MCF 10A (cell line): ENCODE data around the gene KIFC3. TPM values are rescaled to one million over a fixed set of nuclear protein-coding genes. Genes with fewer than 3 reads are reported as not detected.
"Not testable (repeated sequence)": the region's sequence is repeated elsewhere in the genome, so short reads cannot be mapped to it uniquely, and the experiment has no call there.

Experiments
- BruUV-seq: library from RNA; stranded (reverse); fragments of 400-500 nt; replicated peaks from 2 replicates; lab custom pipeline; 2021; lab: Mats Ljungman, UMichigan
- CTCF ChIA-PET: fragments of 300-600 bp; sonication (Branson Sonifier 250); formaldehyde crosslinking; extraction: SDS; loops from one replicate; lab custom pipeline; 2021; ENCODE audit warnings: antibody characterized with exemption, inconsistent platforms; lab: Yijun Ruan, JAX
- POLR2A ChIA-PET: fragments of 300-600, 350-650 bp; sonication (Branson Sonifier 250); formaldehyde crosslinking; extraction: SDS; loops from one replicate; lab custom pipeline; 2020; ENCODE audit warnings: antibody characterized with exemption, inconsistent platforms; lab: Yijun Ruan, JAX
- DNase-seq: peaks from one replicate; pipeline ENCODE4 v3.0.0-alpha.2; 2018; ENCODE audit not compliant: unreplicated experiment
- H3K27ac Mint-ChIP-seq: one replicate; pipeline ENCODE4 v1.8.0; 2022; ENCODE audit warnings: mild to moderate bottlenecking, low read depth, mixed read lengths; ENCODE audit not compliant: unreplicated experiment
- H3K27me3 Mint-ChIP-seq: one replicate; pipeline ENCODE4 v1.8.0; 2022; ENCODE audit warnings: mixed read lengths; ENCODE audit not compliant: insufficient read depth, unreplicated experiment
- H3K36me3 Mint-ChIP-seq: one replicate; pipeline ENCODE4 v1.8.0; 2022; ENCODE audit warnings: mild to moderate bottlenecking, moderate library complexity, mixed read lengths; ENCODE audit not compliant: insufficient read depth, unreplicated experiment
- H3K4me1 Mint-ChIP-seq: one replicate; pipeline ENCODE4 v1.8.0; 2022; ENCODE audit warnings: mixed read lengths; ENCODE audit not compliant: insufficient read depth, unreplicated experiment
- H3K4me3 Mint-ChIP-seq: one replicate; pipeline ENCODE4 v1.8.0; 2022; ENCODE audit warnings: mild to moderate bottlenecking, moderate library complexity, mixed read lengths; ENCODE audit not compliant: unreplicated experiment
- H3K9me3 Mint-ChIP-seq: one replicate; pipeline ENCODE4 v1.8.0; 2022; ENCODE audit warnings: mixed read lengths; ENCODE audit not compliant: unreplicated experiment
- CTCF ChIP-seq: fragments of 200-600 bp; IDR thresholded peaks from one replicate; pipeline ENCODE4 v1.8.0; 2022; ENCODE audit warnings: antibody characterized with exemption, mild to moderate bottlenecking; ENCODE audit not compliant: unreplicated experiment
- intact Hi-C: fragments of 100-400 bp; cut with micrococcal nuclease; formaldehyde crosslinking; loops from 2 replicates; pipeline ENCODE4 v1.14.1; 2022
- total RNA-seq: library from RNA; stranded (reverse); gene quantifications from 2 replicates; pipeline ENCODE4 v1.2.3, GENCODE V29; 2022

KIFC3 gene
- total RNA-seq, 1 experiment from 2014 or later, result 120 TPM

DNA sequence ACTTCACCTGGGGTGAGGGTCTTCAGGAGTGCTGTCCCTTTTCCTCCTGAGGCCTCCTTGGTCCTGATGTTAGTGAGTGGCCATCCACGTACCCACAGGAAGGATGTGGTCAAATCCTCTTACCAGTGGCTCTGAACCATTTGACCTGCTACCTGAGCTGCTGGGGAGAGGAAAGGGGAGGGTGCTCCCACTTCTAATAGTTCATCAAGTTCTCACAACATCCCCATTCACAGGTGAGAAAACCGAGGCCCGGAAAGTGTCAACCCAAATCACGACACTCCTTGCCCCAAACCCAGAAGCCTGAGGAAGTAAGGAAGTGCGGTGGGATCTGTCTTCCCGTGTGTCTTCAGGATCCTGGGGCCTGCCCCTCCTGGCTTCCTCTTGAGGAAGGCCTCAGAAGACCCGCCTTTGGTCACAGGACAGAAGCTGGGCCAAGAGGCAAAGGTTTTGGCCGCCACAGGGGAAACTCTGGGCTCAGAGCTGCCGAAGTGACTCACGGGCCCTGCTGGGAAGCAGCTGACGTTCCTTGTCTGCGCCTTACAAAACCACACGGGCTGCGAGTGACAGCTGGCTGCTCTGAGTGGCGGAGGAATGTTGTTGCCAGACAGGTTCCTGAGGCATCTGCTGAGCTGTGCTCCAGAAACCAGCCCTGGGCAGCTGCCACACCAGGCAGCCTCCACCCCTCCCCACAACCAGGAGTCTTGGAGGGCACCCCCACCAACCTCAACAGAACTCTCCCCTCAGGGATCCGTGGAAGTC, 13.9 kb upstream of the KIFC3 start:
- H3K36me3 Mint-ChIP-seq, result no peaks in the 10 kb centered on the region
- TF ChIP-seq CTCF, result no peak
- peak overlapping the region; percentile 87 for H3K27ac Mint-ChIP-seq
- no peaks in the 10 kb centered on the region for H3K27me3 Mint-ChIP-seq
- no peak overlapping the region for H3K4me3 Mint-ChIP-seq
- peak; percentile 94 for DNase-seq
- peaks cover 18% of the 10 kb centered on the region for H3K4me1 Mint-ChIP-seq
- H3K9me3 Mint-ChIP-seq, result no peaks in the 10 kb centered on the region
- no TSS peak for BruUV-seq
- ChIA-PET POLR2A (interaction anchor here (0.5 to 2.7 kb wide), 9 partner anchors 8 to 80 kb away, joined by 3 to 17 read pairs (median 3); partner anchors contain the start of gene KIFC3), CTCF (interaction anchor here (0.8 to 2.7 kb wide), 5 partner anchors 11 to 77 kb away, joined by 3 to 15 read pairs (median 3); partner anchors contain the start of gene KIFC3)
- intact Hi-C loops, result no loop called here

DNA sequence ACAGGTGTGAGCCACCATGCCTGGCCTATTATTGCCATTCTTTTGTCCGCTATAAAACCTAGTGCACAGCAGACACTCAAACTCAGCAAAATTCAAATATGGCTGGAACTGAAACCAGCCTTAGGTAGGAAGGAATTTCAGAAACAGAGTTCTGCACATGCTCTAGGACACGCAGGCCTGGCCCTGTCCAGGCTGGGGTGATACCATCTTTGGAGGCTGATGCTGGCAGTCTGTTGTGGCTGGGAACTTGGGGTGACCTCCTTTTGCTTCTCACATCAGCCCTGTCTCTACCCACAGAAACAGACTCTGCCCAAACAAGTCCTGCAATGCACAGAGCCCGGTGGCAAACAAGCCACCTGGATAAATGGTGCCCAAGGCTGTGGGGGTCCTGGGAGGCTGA, 12.6 kb upstream of the KIFC3 start:
- BruUV-seq, result no TSS peak
- CTCF ChIA-PET, result interaction anchor here (0.7 to 1.8 kb wide), 2 partner anchors 14 to 16 kb away, joined by 3 to 4 read pairs; no protein-coding TSS in a partner anchor
- intact Hi-C loops, result no loop called here
- Mint-ChIP-seq H3K27ac (peak overlapping the region; percentile 63), H3K9me3 (no peaks in the 10 kb centered on the region), H3K4me1 (peaks cover 26% of the 10 kb centered on the region), H3K36me3 (no peaks in the 10 kb centered on the region), H3K4me3 (no peak overlapping the region), H3K27me3 (no peaks in the 10 kb centered on the region)
- TF ChIP-seq CTCF, result no peak
- POLR2A ChIA-PET, result interaction anchor here (0.8 kb wide), 1 partner anchor 9 kb away, joined by 4 read pairs; no protein-coding TSS in a partner anchor
- no peak for DNase-seq

DNA sequence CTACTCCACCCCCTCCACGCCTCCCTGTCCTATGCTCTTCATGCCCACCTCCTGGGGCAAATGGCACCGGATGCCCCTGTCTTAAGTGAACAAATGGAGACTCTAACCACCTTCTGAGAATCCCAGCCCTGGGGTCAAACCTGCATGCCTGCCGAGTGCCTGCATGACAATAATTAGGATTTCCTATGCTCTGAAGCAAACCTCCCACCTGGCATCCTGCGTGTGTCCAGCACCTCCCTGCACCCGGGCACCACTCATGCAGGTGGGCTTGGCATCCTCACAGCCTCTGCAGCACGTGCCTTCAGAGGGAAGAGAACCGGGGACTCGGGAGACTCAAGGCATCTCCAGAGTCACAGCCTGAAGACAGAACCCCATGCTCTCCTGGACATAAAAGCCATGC, 11.2 kb upstream of the KIFC3 start:
- no peak for TF ChIP-seq CTCF
- Mint-ChIP-seq H3K27me3 (no peaks in the 10 kb centered on the region), H3K4me3 (no peak overlapping the region), H3K9me3 (no peaks in the 10 kb centered on the region), H3K27ac (no peak overlapping the region), H3K36me3 (no peaks in the 10 kb centered on the region), H3K4me1 (peaks cover 31% of the 10 kb centered on the region)
- BruUV-seq, result no TSS peak
- POLR2A ChIA-PET, result no interaction called here
- intact Hi-C loops, result no loop called here
- CTCF ChIA-PET, result interaction anchor here (1.8 kb wide), 1 partner anchor 12 kb away, joined by 4 read pairs; no protein-coding TSS in a partner anchor
- DNase-seq, result no peak

- CTCF ChIA-PET, result interaction anchor here (1.0 kb wide), 1 partner anchor 16 kb away, joined by 3 read pairs; no protein-coding TSS in a partner anchor
- H3K27ac Mint-ChIP-seq, H3K27me3 Mint-ChIP-seq, H3K9me3 Mint-ChIP-seq, H3K4me3 Mint-ChIP-seq, H3K36me3 Mint-ChIP-seq, BruUV-seq, intact Hi-C loops, DNase-seq: not testable (repeated sequence)
- POLR2A ChIA-PET, result interaction anchor here (1.1 kb wide), 1 partner anchor 10 kb away, joined by 3 read pairs; no protein-coding TSS in a partner anchor
- peaks cover 52% of the 10 kb centered on the region for H3K4me1 Mint-ChIP-seq
Observed at GRCh38 chr16:57811340-57811739, 9.0 kb upstream of the KIFC3 start.
